HepG2 (cell line): ENCODE measurements around the gene ARHGAP12. TPM values are rescaled to one million over a fixed set of nuclear protein-coding genes. Genes with fewer than 3 reads are reported as not detected.

ENCODE experiments used
- ADNP ChIP-seq: sonication (generic); formaldehyde crosslinking; IDR thresholded peaks from 2 replicates; pipeline ENCODE4 v1.4.0; 2020; ENCODE audit warnings: missing genetic modification reagents
- CBX2 ChIP-seq, 2 experiments: fragments of 200-600 bp in 1 of 2; sonication (generic); formaldehyde crosslinking in 1 of 2; IDR thresholded peaks; 2 replicates each; pipeline versions ENCODE4 v1.7.0 to v1.8.1; 2018 to 2022; ENCODE audit warnings: low read depth in 2 of 2, low read length in 1 of 2, mild to moderate bottlenecking in 1 of 2, missing genetic modification reagents in 1 of 2
- CHCHD3 ChIP-seq: sonication (generic); formaldehyde crosslinking; IDR thresholded peaks from 2 replicates; pipeline ENCODE4 v1.8.0; 2022; ENCODE audit warnings: mild to moderate bottlenecking, missing genetic modification reagents, moderate library complexity
- E2F2 ChIP-seq: sonication (generic); formaldehyde crosslinking; IDR thresholded peaks from 2 replicates; pipeline ENCODE4 v1.4.0; 2020; ENCODE audit warnings: missing genetic modification reagents, borderline replicate concordance
- KDM2A ChIP-seq: sonication (generic); formaldehyde crosslinking; IDR thresholded peaks from 2 replicates; pipeline ENCODE4 v1.4.0; 2020; ENCODE audit warnings: low read depth, missing genetic modification reagents, borderline replicate concordance
- RBFOX2 ChIP-seq: fragments of 200-400 bp; formaldehyde crosslinking; IDR thresholded peaks from 2 replicates; pipeline ENCODE4 v1.6.1; 2017; ENCODE audit warnings: low read depth, mild to moderate bottlenecking, low read length
- SNAPC4 ChIP-seq: sonication (generic); formaldehyde crosslinking; IDR thresholded peaks from 2 replicates; pipeline ENCODE4 v1.4.0; 2020; ENCODE audit warnings: mild to moderate bottlenecking, missing genetic modification reagents
- STAG1 ChIP-seq: sonication (generic); formaldehyde crosslinking; IDR thresholded peaks from 2 replicates; pipeline ENCODE4 v1.4.0; 2020; ENCODE audit warnings: missing genetic modification reagents
- TOE1 ChIP-seq: sonication (generic); formaldehyde crosslinking; IDR thresholded peaks from 2 replicates; pipeline ENCODE4 v1.4.0; 2020; ENCODE audit warnings: mild to moderate bottlenecking, missing genetic modification reagents
- ZBTB38 ChIP-seq: sonication (generic); formaldehyde crosslinking; IDR thresholded peaks from 2 replicates; pipeline ENCODE4 v1.5.1; 2020; ENCODE audit warnings: mild to moderate bottlenecking, missing genetic modification reagents
- ZBTB44 ChIP-seq: sonication (generic); formaldehyde crosslinking; IDR thresholded peaks from 2 replicates; pipeline ENCODE4 v1.4.0; 2020; ENCODE audit warnings: missing genetic modification reagents
- ZNF121 ChIP-seq: sonication (generic); formaldehyde crosslinking; IDR thresholded peaks from 2 replicates; pipeline ENCODE4 v1.5.0; 2020; ENCODE audit warnings: mild to moderate bottlenecking, missing genetic modification reagents
- ZNF430 ChIP-seq: sonication (generic); formaldehyde crosslinking; IDR thresholded peaks from 2 replicates; pipeline ENCODE4 v1.9.0; 2021; ENCODE audit warnings: mild to moderate bottlenecking, missing genetic modification reagents
- ZNF431 ChIP-seq: sonication (generic); formaldehyde crosslinking; IDR thresholded peaks from 2 replicates; pipeline ENCODE4 v1.9.0; 2022; ENCODE audit warnings: missing genetic modification reagents, low read depth, mild to moderate bottlenecking, borderline replicate concordance
- ZNF605 ChIP-seq: sonication (generic); formaldehyde crosslinking; IDR thresholded peaks from 2 replicates; pipeline ENCODE4 v1.8.0; 2022; ENCODE audit warnings: mild to moderate bottlenecking, missing genetic modification reagents
- ZNF776 ChIP-seq: sonication (generic); formaldehyde crosslinking; IDR thresholded peaks from 2 replicates; pipeline ENCODE4 v1.4.0; 2020; ENCODE audit warnings: mild to moderate bottlenecking, missing genetic modification reagents
- ZXDC ChIP-seq: sonication (generic); formaldehyde crosslinking; IDR thresholded peaks from 2 replicates; pipeline ENCODE4 v1.5.0; 2020; ENCODE audit warnings: mild to moderate bottlenecking, missing genetic modification reagents
- polyA plus RNA-seq, 8 experiments: library from polyadenylated mRNA; depleted of rRNA in 3 of 8; stranded (reverse) in 7 of 8; unstranded in 1 of 8; fragments of >200 nt; fragmentation: Illumina TruSeq in 4 of 8; extraction: Trizol in 4 of 8; gene quantifications; 2 replicates each; pipeline versions ENCODE4 v1.2.1 to v1.2.3, GENCODE V29; 2011 to 2016; ENCODE audit warnings: low read depth in 4 of 8, missing spikeins in 1 of 8, mixed read lengths in 1 of 8; ENCODE audit not compliant: insufficient read depth in 1 of 8
- total RNA-seq, 5 experiments: library from RNA; depleted of rRNA; stranded (reverse); fragments of >200 nt; fragmentation: Illumina TruSeq; extraction: Trizol; gene quantifications; 2 replicates each; pipeline ENCODE4 v1.2.3, GENCODE V29; 2016; ENCODE audit warnings: low read depth in 1 of 5

ARHGAP12 gene
- total and polyA plus RNA-seq, 2 of the 13 experiments (the other 11 are each of a cell fraction or from before 2014, with no cell fraction given) = 25.0 to 54.6 TPM

GRCh38 chr10:31912898-31913850 lies 15.5 kb downstream of the ARHGAP12 start (continued):
- TF ChIP-seq CBX2 (IDR thresholded peaks at IDR 0.05; ENCODE audit: low read depth, low read length) = no peak
- TF ChIP-seq CBX2 (CRISPR knock-in tag; IDR thresholded peaks at IDR 0.05; ENCODE audit: low read depth) = no peak
- no peak for TF ChIP-seq ZNF605 (CRISPR knock-in tag)
- TF ChIP-seq ZBTB44 (CRISPR knock-in tag) = no peak
- TF ChIP-seq E2F2 (CRISPR knock-in tag) = no peak
- TF ChIP-seq ZXDC = no peak
- no peak for TF ChIP-seq STAG1 (CRISPR knock-in tag)
- no peak for TF ChIP-seq RBFOX2
- no peak for TF ChIP-seq ZNF430 (CRISPR knock-in tag)
- TF ChIP-seq ZNF431 = no peak
- TF ChIP-seq ZBTB38 (CRISPR knock-in tag) = no peak
- TF ChIP-seq TOE1 = no peak
- TF ChIP-seq CHCHD3 (CRISPR knock-in tag) = no peak
- no peak for TF ChIP-seq ZNF776 (CRISPR knock-in tag)
- TF ChIP-seq SNAPC4 (CRISPR knock-in tag) = no peak
- TF ChIP-seq KDM2A (CRISPR knock-in tag) = no peak
- no peak for TF ChIP-seq ZNF121 (CRISPR knock-in tag)
- no peak for TF ChIP-seq ADNP (CRISPR knock-in tag)
